Fibroblast of skin of right quadriceps (primary cell): Measurements from ENCODE around the gene EGLN1.

Experiments
- DNase-seq: peaks from one replicate; pipeline ENCODE4 v3.0.0-alpha.2; 2013

The EGLN1 gene

DNA sequence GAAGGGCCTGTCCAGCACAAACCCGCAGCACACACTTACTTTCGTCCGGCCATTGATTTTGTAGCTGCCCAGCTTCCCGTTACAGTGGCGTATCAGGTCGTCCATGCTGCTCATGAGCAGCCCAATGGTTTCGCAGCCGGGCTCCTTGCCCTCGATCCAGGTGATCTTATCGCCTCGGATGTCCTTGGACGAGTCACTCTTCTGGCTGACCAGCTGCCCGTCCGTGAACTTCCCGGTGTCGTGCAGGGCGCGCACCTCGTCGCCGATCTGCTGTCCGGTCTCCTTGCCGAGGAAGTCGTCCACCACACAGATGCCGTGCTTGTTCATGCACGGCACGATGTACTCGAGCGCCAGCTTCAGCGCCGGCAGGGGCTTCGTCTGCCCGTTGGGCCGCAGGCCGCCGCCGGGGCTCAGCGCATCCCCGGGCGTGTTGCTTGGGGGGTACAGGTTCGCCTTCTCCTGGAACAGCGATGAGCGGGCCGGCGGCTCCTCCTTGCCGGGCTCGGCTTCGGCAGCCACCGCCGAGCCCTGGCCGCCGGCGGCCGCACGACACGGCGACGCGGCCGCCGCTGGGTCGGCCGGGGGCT, 1.0 kb downstream of the EGLN1 start:
- DNase-seq = peak; percentile 26

DNA sequence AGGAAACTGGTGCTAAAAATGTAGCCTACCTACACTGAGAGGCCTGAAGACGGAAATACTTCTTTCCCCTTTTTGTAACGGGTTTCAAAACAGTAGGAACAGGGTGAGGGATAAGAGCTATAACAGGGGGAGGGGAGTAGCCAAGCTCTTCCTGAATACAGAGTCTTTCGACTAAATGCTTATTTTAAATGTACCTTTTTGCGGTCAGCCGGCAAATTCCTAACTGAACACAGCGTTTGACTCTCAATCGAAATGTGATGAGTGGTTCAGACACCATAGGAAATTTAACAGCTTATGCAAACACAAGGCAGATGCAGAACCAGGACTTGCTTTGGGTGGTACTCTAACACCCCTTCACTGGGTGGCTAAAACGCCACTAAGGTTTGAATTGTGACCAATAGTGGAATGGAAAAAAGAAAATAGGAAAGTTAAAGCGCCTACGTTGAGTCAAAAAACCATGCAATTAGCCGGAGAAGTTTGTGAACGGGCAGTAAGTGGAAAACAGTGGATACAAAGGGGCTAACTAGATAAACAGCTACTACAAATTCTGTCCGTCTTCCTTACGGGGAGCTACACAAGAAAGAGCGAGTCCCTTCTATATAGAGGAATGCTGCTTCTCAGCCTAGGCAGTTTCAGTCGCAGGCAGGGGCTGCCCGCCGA, 1.7 kb downstream of the EGLN1 start:
- peak; percentile 19 for DNase-seq

- no peak for DNase-seq
Observed at GRCh38 chr1:231419738-231420298, 2.3 kb downstream of the EGLN1 start.

GRCh38 chr1:231419147-231419546, 2.9 kb downstream of the EGLN1 start:
- no peak for DNase-seq

- no peak for DNase-seq
Observed at GRCh38 chr1:231418741-231419107, 3.4 kb downstream of the EGLN1 start.

GRCh38 chr1:231418101-231418740, 3.9 kb downstream of the EGLN1 start:
- no peak for DNase-seq

DNA sequence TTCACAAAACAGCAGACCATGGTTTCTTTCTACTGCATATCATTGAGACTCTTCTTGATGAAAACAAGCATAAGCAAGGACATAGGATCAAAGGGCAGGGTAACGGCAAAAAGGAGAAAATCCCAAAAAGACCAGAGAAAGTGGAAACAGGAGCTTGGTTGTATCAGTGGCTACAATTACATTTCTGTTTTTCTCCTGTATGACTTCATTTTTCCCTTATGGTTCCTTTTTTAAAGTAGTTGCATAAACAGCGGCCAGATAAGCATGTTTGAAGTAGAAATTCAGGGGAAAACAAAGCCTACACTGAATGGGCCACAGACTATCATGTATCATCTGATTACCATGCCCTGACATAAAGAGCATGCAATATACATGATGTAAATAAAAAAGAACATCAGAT, 4.6 kb downstream of the EGLN1 start:
- no peak for DNase-seq

DNA sequence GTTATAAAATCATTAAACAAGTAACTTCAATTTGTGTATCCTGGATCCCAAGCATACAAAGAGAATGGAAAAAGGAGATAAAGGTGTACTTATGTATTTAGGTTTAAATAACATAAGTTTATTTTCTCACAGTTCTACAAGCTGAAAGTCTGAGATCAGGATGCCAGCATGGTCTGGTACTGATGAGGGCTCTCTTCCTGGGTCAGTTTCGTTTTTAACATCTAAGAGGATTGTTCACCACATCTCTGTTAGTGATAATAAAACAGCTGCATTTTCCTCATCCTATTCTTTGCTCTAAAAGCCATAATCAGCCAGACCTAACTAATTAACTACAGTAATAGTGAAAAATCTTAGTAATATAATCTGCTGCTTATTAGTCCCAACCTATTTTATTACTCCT, 5.2 kb downstream of the EGLN1 start:
- DNase-seq = no peak

GRCh38 chr1:231415018-231415583, 7.0 kb downstream of the EGLN1 start:
- no peak for DNase-seq

DNA sequence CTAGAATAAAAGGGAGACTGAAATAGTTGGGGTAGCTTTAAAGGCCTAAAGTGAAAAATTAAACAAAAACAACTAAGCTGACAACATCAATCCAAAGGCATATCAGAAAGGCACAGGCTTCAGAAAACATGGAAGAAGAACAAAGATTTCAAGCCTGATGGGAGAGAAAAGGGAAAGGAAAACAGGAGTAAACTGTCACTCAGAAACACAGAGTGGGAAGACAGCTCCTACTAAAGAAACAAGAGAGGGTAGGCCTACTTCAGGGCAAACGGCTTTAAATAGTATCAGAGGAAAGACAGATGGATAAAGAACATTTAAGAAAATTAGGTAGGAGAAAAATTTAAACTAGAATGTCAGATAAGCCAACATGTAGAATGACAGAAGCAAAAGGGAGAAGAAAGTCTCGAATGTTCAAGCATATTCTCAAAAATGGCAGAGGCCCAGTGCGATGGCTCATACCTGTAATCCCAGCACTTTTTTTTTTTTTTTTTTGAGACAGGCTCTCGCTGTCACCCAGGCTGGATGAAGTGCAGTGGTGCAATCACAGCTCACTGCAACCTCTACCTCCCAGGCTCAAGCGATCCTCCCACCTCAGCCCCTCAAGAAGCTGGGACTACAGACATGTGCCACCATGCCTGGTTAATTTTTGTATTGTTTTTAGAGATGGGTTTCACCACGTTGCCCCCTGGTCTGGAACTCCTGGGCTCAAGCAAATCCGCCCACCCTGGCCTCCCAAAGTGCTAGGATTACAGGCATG, 7.6 kb downstream of the EGLN1 start:
- DNase-seq = no peak

DNA sequence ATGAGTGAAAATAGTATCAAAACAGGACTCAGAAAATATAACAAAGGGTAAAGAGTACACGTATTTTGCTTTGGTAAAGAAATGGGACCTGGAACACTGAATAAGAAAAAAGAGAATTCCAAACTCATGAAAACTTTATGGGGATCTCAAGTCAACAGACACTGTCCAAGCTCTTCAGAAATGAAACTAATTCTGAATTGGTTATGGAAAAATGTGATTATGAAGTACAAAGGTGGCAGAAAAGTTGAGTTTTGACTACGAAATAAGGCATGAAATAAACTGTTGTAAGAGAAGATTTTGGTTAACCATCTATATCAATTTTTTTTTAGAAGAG, 8.4 kb downstream of the EGLN1 start:
- no peak for DNase-seq

- DNase-seq = no peak
Observed at GRCh38 chr1:231411036-231411531, 11.0 kb downstream of the EGLN1 start.

GRCh38 chr1:231410036-231410612, 12.0 kb downstream of the EGLN1 start:
- DNase-seq = peak; percentile 87

GRCh38 chr1:231408528-231409094, 13.5 kb downstream of the EGLN1 start:
- DNase-seq = no peak

GRCh38 chr1:231407547-231408396, 14.3 kb downstream of the EGLN1 start:
- peak; percentile 39 for DNase-seq

DNA sequence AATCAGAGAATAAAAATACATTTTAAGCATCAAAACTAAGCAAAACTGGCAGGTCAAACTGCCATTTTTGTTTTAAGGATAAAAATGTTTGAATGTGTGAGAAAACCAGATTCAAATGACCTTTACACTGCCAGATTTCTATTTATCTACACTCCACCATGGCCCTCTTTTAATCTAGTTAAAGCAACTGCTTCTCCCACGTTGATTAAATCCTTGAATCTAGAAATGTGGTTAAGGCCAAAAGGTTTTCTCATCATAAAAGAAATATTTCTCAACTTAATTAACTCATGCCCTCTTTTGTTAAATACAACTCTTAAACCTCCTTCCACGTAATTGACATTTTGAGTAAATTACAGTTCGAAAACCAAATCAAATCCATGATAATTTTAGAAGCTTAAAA, 15.0 kb downstream of the EGLN1 start:
- no peak for DNase-seq

GRCh38 chr1:231404318-231404717, 17.8 kb downstream of the EGLN1 start:
- no peak for DNase-seq

DNA sequence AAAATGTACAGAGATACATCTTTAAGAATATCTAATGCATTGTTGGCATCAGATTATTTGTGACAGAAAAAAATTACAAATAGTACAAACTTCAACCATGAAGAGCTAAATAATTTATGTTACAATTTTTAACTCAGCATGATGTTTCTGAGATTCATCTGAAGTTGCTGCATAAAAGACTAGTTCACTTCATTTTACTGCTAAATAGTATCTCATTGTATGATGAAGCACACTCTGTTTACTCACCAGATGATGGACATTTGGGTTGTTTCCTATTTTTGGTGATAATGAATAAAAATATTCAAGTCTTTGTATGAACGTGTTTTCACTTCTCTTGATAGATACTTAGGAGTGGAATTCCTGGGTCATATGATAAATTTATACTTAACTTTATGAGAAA, 20.6 kb downstream of the EGLN1 start:
- no peak for DNase-seq

- no peak for DNase-seq
Observed at GRCh38 chr1:231397886-231398671, 24.0 kb downstream of the EGLN1 start.

GRCh38 chr1:231396643-231397042, 25.4 kb downstream of the EGLN1 start:
- no peak for DNase-seq

GRCh38 chr1:231395998-231396390, 26.1 kb downstream of the EGLN1 start:
- DNase-seq = no peak
